ENCODE data around the gene MSANTD1. TPM values are rescaled to one million over a fixed set of nuclear protein-coding genes. Genes with fewer than 3 reads are reported as not detected.

MSANTD1 gene
- total and polyA plus RNA-seq, 2 donors (not counting 3 experiments of a cell fraction or from before 2014, with no cell fraction given): 0.14 to 1.2 TPM

GRCh38 chr4:3215256-3215655 is 33.7 kb upstream of the MSANTD1 start:
- no peak overlapping the region for H3K9ac ChIP-seq (replicated peaks; ENCODE audit: extremely low read depth, insufficient read depth, low read length)
- POLR2A ChIA-PET: no interaction called here
- no peak for DNase-seq (ENCODE audit: low read depth, low spot score)

GRCh38 chr4:3215733-3216132 is 33.2 kb upstream of the MSANTD1 start:
- H3K4me2 ChIP-seq (ENCODE audit: insufficient read depth, low read length): no peak overlapping the region
- intact Hi-C loops (cut with micrococcal nuclease): no loop called here
- BruUV-seq (replicated peaks): no TSS peak
- H3K27ac ChIP-seq (ENCODE audit: insufficient read depth, low read depth, low read length): no peak overlapping the region
- no peak overlapping the region for H3K9ac ChIP-seq (replicated peaks; ENCODE audit: extremely low read depth, insufficient read depth, low read length)
- no peaks in the 10 kb centered on the region for H3K27me3 ChIP-seq (ENCODE audit: control insufficient read depth in 2 of 2, insufficient read depth in 2 of 2, low read length in 2 of 2)
- peaks cover 8 to 48% of the 10 kb centered on the region in 2 experiments for H3K36me3 ChIP-seq (ENCODE audit: control insufficient read depth in 2 of 2, extremely low read depth in 1 of 2, insufficient read depth in 2 of 2, low read length in 2 of 2)
- no peaks in the 10 kb centered on the region for H3K79me2 ChIP-seq (ENCODE audit: control insufficient read depth, insufficient read depth, low read length)
- no peak overlapping the region for H3K4me3 ChIP-seq (replicated peaks in 1 of 3; ENCODE audit: insufficient read depth in 1 of 3, low read depth in 1 of 3, low read length in 3 of 3)
- H3K4me1 ChIP-seq (ENCODE audit: control insufficient read depth, extremely low read depth, insufficient read depth, low read length): no peaks in the 10 kb centered on the region
- DNase-seq (ENCODE audit: low read depth, low spot score) (no peak), FAIRE-seq (no peak)
- TF ChIP-seq MYC (IDR thresholded peaks at IDR 0.05; ENCODE audit: low read depth, low read length) (no peak), POLR2AphosphoS5 (IDR thresholded peaks at IDR 0.05; ENCODE audit: insufficient read depth, low read depth, low read length) (no peak), JUN (IDR thresholded peaks at IDR 0.05; ENCODE audit: borderline replicate concordance, insufficient read depth, insufficient read length, low read depth) (no peak), GATA2 (IDR thresholded peaks at IDR 0.05; ENCODE audit: insufficient read depth, insufficient read length, low read depth, low read length) (no peak), POLR2A (IDR thresholded peaks at IDR 0.05; ENCODE audit: low read depth, low read length) (no peak), FOS (IDR thresholded peaks at IDR 0.05; ENCODE audit: borderline replicate concordance, insufficient read depth, low read length) (no peak), CTCF (IDR thresholded peaks at IDR 0.05; ENCODE audit: extremely low read depth in 1 of 2, insufficient read depth in 1 of 2, low read depth in 1 of 2, low read length in 2 of 2) (no peak), MAX (IDR thresholded peaks at IDR 0.05; ENCODE audit: insufficient read depth, insufficient read length) (no peak), EZH2 (IDR thresholded peaks at IDR 0.05; ENCODE audit: borderline replicate concordance, low read depth, low read length, severe bottlenecking) (no peak)
- H3K9me1 ChIP-seq (replicated peaks; ENCODE audit: control insufficient read depth, extremely low read depth, insufficient read depth, low read length): no peaks in the 10 kb centered on the region
- H2AFZ ChIP-seq (ENCODE audit: low read depth, low read length): no peak overlapping the region
- dilution Hi-C loops (cut with MboI; ENCODE audit: extremely low pct_ligation_motif_present, low sequenced_read_pairs): no loop called here
- ChIA-PET CTCF (no interaction called here), POLR2A (no interaction called here)
- no peaks in the 10 kb centered on the region for H4K20me1 ChIP-seq (replicated peaks; ENCODE audit: control insufficient read depth, extremely low read depth, insufficient read depth, low read length)
- no peaks in the 10 kb centered on the region for H3K9me3 ChIP-seq (replicated peaks; ENCODE audit: control insufficient read depth, insufficient read depth, low read length)

More at GRCh38 chr4:3215256-3215655, 33.7 kb upstream of the MSANTD1 start:
- H3K9me3 ChIP-seq (replicated peaks; ENCODE audit: control insufficient read depth, insufficient read depth, low read length): no peaks in the 10 kb centered on the region
- H3K27me3 ChIP-seq (ENCODE audit: control insufficient read depth in 2 of 2, insufficient read depth in 2 of 2, low read length in 2 of 2): no peaks in the 10 kb centered on the region
- no peak for TF ChIP-seq MAX (IDR thresholded peaks at IDR 0.05; ENCODE audit: insufficient read depth, insufficient read length)
- TF ChIP-seq JUN (IDR thresholded peaks at IDR 0.05; ENCODE audit: borderline replicate concordance, insufficient read depth, insufficient read length, low read depth): no peak
- TF ChIP-seq GATA2 (IDR thresholded peaks at IDR 0.05; ENCODE audit: insufficient read depth, insufficient read length, low read depth, low read length): no peak
- no peak for TF ChIP-seq POLR2A (IDR thresholded peaks at IDR 0.05; ENCODE audit: low read depth, low read length)
- no peak for TF ChIP-seq POLR2AphosphoS5 (IDR thresholded peaks at IDR 0.05; ENCODE audit: insufficient read depth, low read depth, low read length)
- TF ChIP-seq EZH2 (IDR thresholded peaks at IDR 0.05; ENCODE audit: borderline replicate concordance, low read depth, low read length, severe bottlenecking): no peak
- H3K9me1 ChIP-seq (replicated peaks; ENCODE audit: control insufficient read depth, extremely low read depth, insufficient read depth, low read length): no peaks in the 10 kb centered on the region
- H4K20me1 ChIP-seq (replicated peaks; ENCODE audit: control insufficient read depth, extremely low read depth, insufficient read depth, low read length): no peaks in the 10 kb centered on the region
- FAIRE-seq: no peak
- BruUV-seq (replicated peaks): no TSS peak
- no peaks in the 10 kb centered on the region for H3K4me1 ChIP-seq (ENCODE audit: control insufficient read depth, extremely low read depth, insufficient read depth, low read length)
- no peak overlapping the region for H2AFZ ChIP-seq (ENCODE audit: low read depth, low read length)
- dilution Hi-C loops (cut with MboI; ENCODE audit: extremely low pct_ligation_motif_present, low sequenced_read_pairs): no loop called here
- peaks cover 10 to 48% of the 10 kb centered on the region in 2 experiments for H3K36me3 ChIP-seq (ENCODE audit: control insufficient read depth in 2 of 2, extremely low read depth in 1 of 2, insufficient read depth in 2 of 2, low read length in 2 of 2)
- intact Hi-C loops (cut with micrococcal nuclease): no loop called here
- no peak overlapping the region for H3K4me2 ChIP-seq (ENCODE audit: insufficient read depth, low read length)
- no peaks in the 10 kb centered on the region for H3K79me2 ChIP-seq (ENCODE audit: control insufficient read depth, insufficient read depth, low read length)
- CTCF ChIA-PET: no interaction called here
- H3K27ac ChIP-seq (ENCODE audit: insufficient read depth, low read depth, low read length): no peak overlapping the region
- no peak overlapping the region for H3K4me3 ChIP-seq (replicated peaks in 1 of 3; ENCODE audit: insufficient read depth in 1 of 3, low read depth in 1 of 3, low read length in 3 of 3)
